Tibial nerve (tissue), 4 donors: Measurements from ENCODE around the gene VSTM2B. TPM values are rescaled to one million over a fixed set of nuclear protein-coding genes. Genes with fewer than 3 reads are reported as not detected.
"Not testable (repeated sequence)": the region's sequence is repeated elsewhere in the genome, so short reads cannot be mapped to it uniquely, and the experiment has no call there.

ENCODE experiments used
- DNase-seq, 2 donors: peaks; one replicate each; pipeline ENCODE4 v3.0.0-alpha.2; 2019; ENCODE audit warnings: low spot score in 2 of 2
- H3K27ac ChIP-seq, 4 donors: fragments of 200-600 bp; sonication (generic) in 3 of 4; one replicate each; pipeline ENCODE4 v1.5.1; 2017 to 2019; ENCODE audit warnings: mild to moderate bottlenecking in 1 of 4
- H3K27me3 ChIP-seq, 2 donors: fragments of 200-600 bp; sonication (generic) in 1 of 2; one replicate each; pipeline versions ENCODE4 v1.5.1 to v1.6.0; 2017 to 2019
- H3K36me3 ChIP-seq, 3 donors: fragments of 200-600 bp; sonication (generic); one replicate each; pipeline ENCODE4 v1.5.1; 2018 to 2019
- H3K4me1 ChIP-seq, 4 donors: fragments of 200-600 bp; sonication (generic) in 3 of 4; one replicate each; pipeline ENCODE4 v1.5.1; 2017 to 2019
- H3K4me3 ChIP-seq, 4 donors: fragments of 200-600 bp; sonication (generic) in 3 of 4; one replicate each; pipeline ENCODE4 v1.5.1; 2017 to 2019; ENCODE audit warnings: mild to moderate bottlenecking in 1 of 4, moderate library complexity in 1 of 4
- H3K9me3 ChIP-seq, 4 donors: fragments of 200-600 bp; sonication (generic) in 3 of 4; one replicate each; pipeline ENCODE4 v1.5.1; 2017 to 2019
- CTCF ChIP-seq, 5 experiments: fragments of 200-600 bp in 3 of 5; fragments of 450-650 bp in 2 of 5; sonication (generic) in 3 of 5; IDR thresholded peaks; one replicate each; pipeline ENCODE4 v1.5.1; 2016 to 2019; ENCODE audit warnings: antibody characterized with exemption in 5 of 5, mild to moderate bottlenecking in 3 of 5, moderate library complexity in 2 of 5
- EP300 ChIP-seq, 2 donors: sonication (generic); formaldehyde crosslinking; IDR thresholded peaks; one replicate each; pipeline ENCODE4 v1.6.1; 2017; ENCODE audit warnings: antibody characterized with exemption in 2 of 2, mild to moderate bottlenecking in 1 of 2
- POLR2A ChIP-seq, 2 donors: fragments of 450-650 bp; IDR thresholded peaks; one replicate each; pipeline ENCODE4 v1.6.1; 2017; ENCODE audit warnings: antibody characterized with exemption in 2 of 2, mild to moderate bottlenecking in 2 of 2, moderate library complexity in 2 of 2
- WGBS, 2 donors: methylation state at CpG; one replicate each; pipeline ENCODE4 v1.1.5; 2018; 5-methylcytosine and 5-hydroxymethylcytosine counted together
- total RNA-seq, 4 donors: library from RNA; depleted of rRNA; stranded (reverse); fragments of >200 nt; gene quantifications; one replicate each; pipeline ENCODE4 v1.1.0, GENCODE V29; 2016

Gene VSTM2B
- total RNA-seq, 4 donors from 2014 or later = not detected

DNA sequence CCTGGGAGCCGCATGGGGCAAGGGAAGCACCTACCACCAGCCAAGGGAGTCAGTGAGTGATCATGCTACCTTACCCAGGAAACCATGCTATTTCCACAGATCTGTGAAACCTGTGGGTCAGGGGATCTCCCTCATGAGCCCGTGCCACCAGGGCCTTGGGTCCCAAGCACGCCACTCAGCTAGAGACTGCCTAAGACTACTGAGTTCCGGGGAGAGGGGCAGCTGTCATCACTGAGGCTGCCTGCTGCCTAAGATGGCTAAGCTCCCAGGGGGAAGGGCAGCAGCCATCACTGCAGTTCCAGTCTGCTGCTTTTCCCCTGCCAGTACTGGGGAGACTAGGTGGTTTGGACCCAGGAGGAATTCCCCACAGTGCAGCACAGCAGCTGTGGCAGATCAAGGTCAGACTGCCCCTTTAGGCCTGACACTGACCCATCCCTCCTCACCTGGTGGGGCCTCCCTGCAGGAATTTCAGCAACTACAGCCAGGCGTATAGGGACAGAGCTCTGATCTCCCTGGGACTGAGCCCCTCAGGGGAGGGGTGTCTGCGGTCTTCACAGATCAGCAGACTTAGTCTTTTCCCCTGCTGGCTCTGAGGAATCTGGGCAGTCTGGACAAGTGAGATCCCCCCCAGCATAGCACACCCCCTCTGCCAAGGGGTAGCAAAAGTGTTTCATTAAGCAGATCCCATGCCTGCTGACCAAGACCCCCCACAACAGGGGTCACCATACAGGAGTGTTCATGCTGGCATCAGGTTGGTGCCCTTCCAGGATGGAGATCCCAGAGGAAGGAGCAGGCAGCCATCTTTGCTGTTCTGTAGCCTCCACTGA is 26.9 kb downstream of the VSTM2B start:
- WGBS, 2 donors = 77 to 85% methylated on average over 5 to 6 of the region's 6 CpGs
- no peaks in the 10 kb centered on the region for H3K4me1 ChIP-seq
- H3K4me3 ChIP-seq = no peak overlapping the region
- no peaks in the 10 kb centered on the region for H3K36me3 ChIP-seq
- peaks cover 0 to 44% (median 2%) of the 10 kb centered on the region in 4 donors for H3K9me3 ChIP-seq
- H3K27ac ChIP-seq = no peak overlapping the region
- no peaks in the 10 kb centered on the region for H3K27me3 ChIP-seq
- TF ChIP-seq CTCF (IDR thresholded peaks at IDR 0.05) (no peak), POLR2A (IDR thresholded peaks at IDR 0.05) (no peak), EP300 (IDR thresholded peaks at IDR 0.05) (no peak)
- no peak for DNase-seq

GRCh38 chr19:29554149-29554548 is 28.4 kb downstream of the VSTM2B start:
- 100% methylated on average over 1 of the region's 1 CpG for WGBS, 2 donors
- no peaks in the 10 kb centered on the region for H3K27me3 ChIP-seq
- no peaks in the 10 kb centered on the region for H3K36me3 ChIP-seq
- H3K9me3 ChIP-seq = peaks cover 0 to 59% (median 2%) of the 10 kb centered on the region in 4 donors
- no peak overlapping the region for H3K4me3 ChIP-seq
- H3K4me1 ChIP-seq = no peaks in the 10 kb centered on the region
- no peak for DNase-seq
- H3K27ac ChIP-seq = no peak overlapping the region
- TF ChIP-seq EP300 (IDR thresholded peaks at IDR 0.05) (no peak), CTCF (IDR thresholded peaks at IDR 0.05) (no peak), POLR2A (IDR thresholded peaks at IDR 0.05) (no peak)

- 86 to 91% methylated on average over 2 of the region's 2 CpGs for WGBS, 2 donors
- H3K27ac ChIP-seq, H3K27me3 ChIP-seq, H3K4me3 ChIP-seq, H3K4me1 ChIP-seq, H3K36me3 ChIP-seq, DNase-seq: not testable (repeated sequence)
- peaks cover 0 to 62% (median 0%) of the 10 kb centered on the region in 4 donors for H3K9me3 ChIP-seq
Measured at GRCh38 chr19:29559110-29559509, 33.3 kb downstream of the VSTM2B start.

- Histone ChIP-seq H3K27ac (no peak overlapping the region), H3K36me3 (no peaks in the 10 kb centered on the region), H3K4me3 (no peak overlapping the region), H3K9me3 (peaks cover 0 to 56% (median 0%) of the 10 kb centered on the region in 4 donors), H3K4me1 (no peaks in the 10 kb centered on the region), H3K27me3 (peaks cover 0 to 9% of the 10 kb centered on the region in 2 donors)
- no peak for DNase-seq
- WGBS, 2 donors = 84 to 91% methylated on average over 4 of the region's 4 CpGs
- no peak for TF ChIP-seq EP300 (IDR thresholded peaks at IDR 0.05)
- no peak for TF ChIP-seq CTCF (IDR thresholded peaks at IDR 0.05)
- TF ChIP-seq POLR2A (IDR thresholded peaks at IDR 0.05) = no peak
Measured at GRCh38 chr19:29559743-29560142, 33.9 kb downstream of the VSTM2B start.

- H3K4me1 ChIP-seq = no peaks in the 10 kb centered on the region
- peaks cover 0 to 48% (median 0%) of the 10 kb centered on the region in 4 donors for H3K9me3 ChIP-seq
- 92% methylated on average over 6 of the region's 6 CpGs for WGBS, 2 donors
Measured at GRCh38 chr19:29560313-29561075, 34.7 kb downstream of the VSTM2B start.

More at GRCh38 chr19:29560313-29561075, 34.7 kb downstream of the VSTM2B start:
- H3K4me3 ChIP-seq = no peak overlapping the region
- no peaks in the 10 kb centered on the region for H3K36me3 ChIP-seq
- H3K27me3 ChIP-seq = peaks cover 0 to 10% of the 10 kb centered on the region in 2 donors
- no peak overlapping the region for H3K27ac ChIP-seq
- no peak for TF ChIP-seq EP300 (IDR thresholded peaks at IDR 0.05)
- TF ChIP-seq CTCF (IDR thresholded peaks at IDR 0.05) = no peak
- no peak for TF ChIP-seq POLR2A (IDR thresholded peaks at IDR 0.05)
- DNase-seq = no peak
